ENCODE measurements around the gene VN1R4. TPM values are rescaled to one million over a fixed set of nuclear protein-coding genes. Genes with fewer than 3 reads are reported as not detected.

VN1R4 gene
- not detected for total RNA-seq

GRCh38 chr19:53267623-53268022 is at the start of gene VN1R4:
TSS of gene VN1R4 (minus strand) at chr19:53267723. CDS start at chr19:53267665, 58 bp downstream.

GRCh38 chr19:53257715-53258342 is 9.7 kb downstream of the VN1R4 start, which contains the start of gene VN1R2:
TSS of gene VN1R2 (plus strand) at chr19:53258292. CDS start at chr19:53258376, 84 bp downstream.

GRCh38 chr19:53254411-53255341 is 12.8 kb downstream of the VN1R4 start, which contains the start of gene ZNF677:
TSS of gene ZNF677 (minus strand) at chr19:53254873. CDS start at chr19:53251550, 3,323 bp downstream.

Other genes with a start within 250 kb of the VN1R4 start
- not detected for gene ERVV-2, start 223.0 kb downstream of the VN1R4 start, total RNA-seq
- gene ZNF160, start 164.3 kb downstream of the VN1R4 start, total RNA-seq = 33.0 TPM
- gene ZNF415, start 134.8 kb downstream of the VN1R4 start, total RNA-seq = 31.8 TPM
- gene ZNF347, start 108.7 kb downstream of the VN1R4 start, total RNA-seq = 21.0 TPM
- 5.5 TPM for gene ZNF665, start 74.4 kb downstream of the VN1R4 start, total RNA-seq
- 40.8 TPM for gene ZNF677, start 12.8 kb downstream of the VN1R4 start, total RNA-seq
- not detected for gene VN1R2, start 9.4 kb downstream of the VN1R4 start, total RNA-seq
- 15.7 TPM for gene ZNF845, start 66.0 kb upstream of the VN1R4 start, total RNA-seq
- gene ZNF525, start 98.0 kb upstream of the VN1R4 start, total RNA-seq = 20.5 TPM
- gene ZNF765, start 127.4 kb upstream of the VN1R4 start, total RNA-seq = 27.0 TPM
- gene ZNF761, start 164.3 kb upstream of the VN1R4 start, total RNA-seq = 12.9 TPM
- gene ZNF813, start 200.0 kb upstream of the VN1R4 start, total RNA-seq = 5.5 TPM

All from diencephalon (tissue), 1 donor.